Mucosa of descending colon (tissue), 3 donors: ENCODE results near the gene WNT11. TPM values are rescaled to one million over a fixed set of nuclear protein-coding genes. Genes with fewer than 3 reads are reported as not detected.

Experiments
- ATAC-seq: fragments of 200-7000 bp; cut with Tn5 transposase; one replicate; pipeline ENCODE4 v1.9.1; 2020; ENCODE audit warnings: mild to moderate bottlenecking, moderate library complexity
- DNase-seq, 3 donors: peaks; one replicate each; pipeline ENCODE4 v3.0.0-alpha.2; 2020
- H3K36me3 ChIP-seq: fragments of 200-600 bp; one replicate; pipeline ENCODE4 v1.8.0; 2021; ENCODE audit warnings: low read depth, mild to moderate bottlenecking
- H3K4me1 ChIP-seq: fragments of 200-600 bp; one replicate; pipeline ENCODE4 v1.8.0; 2021; ENCODE audit warnings: low read depth, mild to moderate bottlenecking
- H3K4me3 ChIP-seq: fragments of 200-600 bp; one replicate; pipeline ENCODE4 v1.8.0; 2021; ENCODE audit warnings: mild to moderate bottlenecking
- H3K9me3 ChIP-seq: fragments of 200-600 bp; one replicate; pipeline ENCODE4 v1.8.0; 2021; ENCODE audit warnings: mild to moderate bottlenecking
- intact Hi-C, 2 donors: fragments of 100-400 bp; cut with DNase I in 1 of 2; cut with micrococcal nuclease in 1 of 2; formaldehyde crosslinking; loops; one replicate each; pipeline versions ENCODE4 v1.11.0 to v1.11.1; 2022; cut with DNase I, micrococcal nuclease
- total RNA-seq, 3 donors: library from RNA; stranded (reverse); fragmentation: NEBNext Ultra II Directional in 2 of 3; extraction: Animal tissue kit (Norgen Biotek cat#: 25700) in 2 of 3; gene quantifications; one replicate each; pipeline versions ENCODE4 v1.2.1 to v1.2.4, GENCODE V29; 2021 to 2023
- TF ChIP-seq, protein P1 (sequence below): fragments of 200-600 bp; IDR thresholded peaks from one replicate; pipeline ENCODE4 v1.8.0; 2022; ENCODE audit warnings: antibody characterized with exemption, mild to moderate bottlenecking
- donor health status: DM: no; HTN: no; CAD: no; lungs with moderate emphysema.
- donor health status: DM: no; HTN: no; CAD: no.
- donor health status: DM: no; HTN: yes; CAD: no.

Gene WNT11
- total RNA-seq, 3 donors from 2014 or later = 3.4 to 5.7 (median 5.2) TPM

DNA sequence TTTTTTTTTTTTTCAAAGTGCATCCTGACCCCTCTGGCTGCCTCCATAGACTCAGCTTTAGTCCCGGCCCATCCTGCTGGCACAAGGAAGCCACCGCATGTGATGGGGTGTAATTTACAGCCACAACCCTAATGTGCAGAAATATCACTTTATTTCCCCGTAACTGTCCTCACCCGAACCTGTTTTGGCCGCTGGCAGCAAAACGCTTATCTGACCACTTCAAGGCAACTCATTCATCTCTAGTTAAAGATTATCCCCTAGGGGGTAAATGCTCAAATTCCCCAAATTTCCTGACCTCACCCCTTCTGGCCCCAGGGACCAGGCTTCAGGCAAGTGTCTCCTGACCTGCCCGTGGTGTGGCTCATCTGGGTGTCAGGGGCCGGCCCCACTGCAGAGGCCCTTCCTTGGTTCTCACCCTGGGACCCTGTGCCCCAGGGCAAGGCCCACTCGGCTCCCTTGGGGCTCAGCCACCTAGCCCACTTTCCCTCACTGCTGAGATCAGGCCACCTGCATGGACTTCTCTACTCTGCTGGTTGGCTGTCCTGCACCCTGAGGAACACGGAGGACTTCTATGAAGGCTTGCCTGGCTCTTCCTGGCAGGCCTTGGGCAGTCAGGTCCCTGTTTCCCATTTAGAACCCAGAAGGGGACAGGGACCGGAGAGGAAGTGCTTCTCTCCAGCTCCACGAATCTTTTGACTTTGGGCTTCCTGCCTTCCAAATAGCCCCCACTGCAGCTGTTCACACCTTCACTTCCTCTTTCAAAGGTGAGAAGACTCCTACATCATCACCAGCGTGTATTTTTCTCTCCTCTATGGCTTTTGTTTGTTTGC, 53.3 kb downstream of the WNT11 start:
- no peaks in the 10 kb centered on the region for H3K9me3 ChIP-seq
- no peak for ATAC-seq
- intact Hi-C loops = loop anchor here (5.0 kb wide), 1 partner anchor 256 kb away; no protein-coding TSS in a partner anchor
- no peaks in the 10 kb centered on the region for H3K36me3 ChIP-seq
- DNase-seq = peak in 1 of 3 donors; percentile 36
- TF ChIP-seq, protein P1, sequence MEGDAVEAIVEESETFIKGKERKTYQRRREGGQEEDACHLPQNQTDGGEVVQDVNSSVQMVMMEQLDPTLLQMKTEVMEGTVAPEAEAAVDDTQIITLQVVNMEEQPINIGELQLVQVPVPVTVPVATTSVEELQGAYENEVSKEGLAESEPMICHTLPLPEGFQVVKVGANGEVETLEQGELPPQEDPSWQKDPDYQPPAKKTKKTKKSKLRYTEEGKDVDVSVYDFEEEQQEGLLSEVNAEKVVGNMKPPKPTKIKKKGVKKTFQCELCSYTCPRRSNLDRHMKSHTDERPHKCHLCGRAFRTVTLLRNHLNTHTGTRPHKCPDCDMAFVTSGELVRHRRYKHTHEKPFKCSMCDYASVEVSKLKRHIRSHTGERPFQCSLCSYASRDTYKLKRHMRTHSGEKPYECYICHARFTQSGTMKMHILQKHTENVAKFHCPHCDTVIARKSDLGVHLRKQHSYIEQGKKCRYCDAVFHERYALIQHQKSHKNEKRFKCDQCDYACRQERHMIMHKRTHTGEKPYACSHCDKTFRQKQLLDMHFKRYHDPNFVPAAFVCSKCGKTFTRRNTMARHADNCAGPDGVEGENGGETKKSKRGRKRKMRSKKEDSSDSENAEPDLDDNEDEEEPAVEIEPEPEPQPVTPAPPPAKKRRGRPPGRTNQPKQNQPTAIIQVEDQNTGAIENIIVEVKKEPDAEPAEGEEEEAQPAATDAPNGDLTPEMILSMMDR = no peak
- H3K4me1 ChIP-seq = peaks cover 26% of the 10 kb centered on the region
- H3K4me3 ChIP-seq = no peak overlapping the region

- ATAC-seq (peak; percentile 44), DNase-seq (peak; percentile 87 to 93 (median 92))
- intact Hi-C loops = loop anchor here (5.0 kb wide), 1 partner anchor 255 kb away; no protein-coding TSS in a partner anchor
- Histone ChIP-seq H3K4me1 (peaks cover 27% of the 10 kb centered on the region), H3K36me3 (no peaks in the 10 kb centered on the region), H3K4me3 (no peak overlapping the region), H3K9me3 (no peaks in the 10 kb centered on the region)
- TF ChIP-seq, protein P1 = peak; percentile 86
These were observed 54.1 kb downstream of the WNT11 start for GRCh38 chr11:76152086-76152681.

DNA sequence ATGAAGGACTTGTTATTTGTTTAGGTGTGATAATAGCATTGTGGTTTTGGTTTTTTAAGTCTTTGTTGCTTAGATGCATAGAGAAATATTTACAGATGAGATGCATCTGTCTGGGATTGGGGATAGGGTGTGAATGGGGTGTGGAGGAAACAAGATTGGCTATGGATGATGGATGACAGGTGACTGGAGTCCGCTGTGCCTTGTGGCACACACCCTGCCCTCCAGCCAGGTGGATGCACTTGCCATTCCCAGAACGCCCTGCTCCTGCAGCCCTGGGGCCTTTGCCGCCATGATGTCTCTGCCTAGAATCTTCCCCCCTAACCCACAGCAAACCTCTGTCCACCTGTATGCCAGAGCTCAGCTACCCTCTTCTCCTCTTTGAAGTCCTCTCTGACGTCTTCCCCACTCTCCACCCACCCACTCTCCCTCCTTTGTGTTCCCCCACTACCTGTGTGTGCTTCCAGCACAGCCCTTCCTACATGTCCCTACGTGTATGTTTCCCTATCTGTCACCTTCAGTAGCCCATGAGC, 54.7 kb downstream of the WNT11 start:
- no peaks in the 10 kb centered on the region for H3K9me3 ChIP-seq
- no peak overlapping the region for H3K4me3 ChIP-seq
- TF ChIP-seq, protein P1 = no peak
- peaks cover 32% of the 10 kb centered on the region for H3K4me1 ChIP-seq
- ATAC-seq = peak; percentile 65
- intact Hi-C loops = loop anchor here (5.0 kb wide), 1 partner anchor 254 kb away; no protein-coding TSS in a partner anchor
- peak; percentile 39 to 72 (median 65) for DNase-seq
- no peaks in the 10 kb centered on the region for H3K36me3 ChIP-seq

GRCh38 chr11:76150141-76150540, 56.2 kb downstream of the WNT11 start:
- Histone ChIP-seq H3K4me3 (no peak overlapping the region), H3K4me1 (peaks cover 32% of the 10 kb centered on the region), H3K36me3 (no peaks in the 10 kb centered on the region), H3K9me3 (no peaks in the 10 kb centered on the region)
- intact Hi-C loops = loop anchor here (5.0 kb wide), 1 partner anchor 253 kb away; no protein-coding TSS in a partner anchor
- no peak for ATAC-seq
- DNase-seq = peak in 1 of 3 donors; percentile 45
- TF ChIP-seq, protein P1 = no peak

- H3K4me1 ChIP-seq = peaks cover 32% of the 10 kb centered on the region
These were observed 56.6 kb downstream of the WNT11 start for GRCh38 chr11:76149713-76150112.

More at GRCh38 chr11:76149713-76150112, 56.6 kb downstream of the WNT11 start:
- intact Hi-C loops = loop anchor here (5.0 kb wide), 1 partner anchor 252 kb away; no protein-coding TSS in a partner anchor
- Histone ChIP-seq H3K9me3 (no peaks in the 10 kb centered on the region), H3K36me3 (no peaks in the 10 kb centered on the region), H3K4me3 (no peak overlapping the region)
- DNase-seq (peak in 1 of 3 donors; percentile 42), ATAC-seq (no peak)
- TF ChIP-seq, protein P1 = no peak
